Common myeloid progenitor, CD34-positive (primary cell): ENCODE data around the gene NRBF2. TPM values are rescaled to one million over a fixed set of nuclear protein-coding genes. Genes with fewer than 3 reads are reported as not detected.
"Not testable (repeated sequence)": the region's sequence is repeated elsewhere in the genome, so short reads cannot be mapped to it uniquely, and the experiment has no call there.

Experiments used
- CTCF ChIA-PET: fragments of 350-600 bp; sonication (Branson Sonifier 250); formaldehyde crosslinking; loops from one replicate; lab custom pipeline; 2021; ENCODE audit warnings: antibody characterized with exemption; lab: Charles Lee
- POLR2A ChIA-PET: fragments of 350-600 bp; sonication (Branson Sonifier 250); formaldehyde crosslinking; loops from one replicate; lab custom pipeline; 2021; ENCODE audit warnings: antibody characterized with exemption; lab: Charles Lee
- DNase-seq, 3 donors: peaks; one replicate each; pipeline versions ENCODE4 v3.0.0 to v3.0.0-alpha.2; 2013
- H3K27ac ChIP-seq, 2 experiments: 1 replicate in 1 of 2; 2 replicates in 1 of 2; pipeline ENCODE4 v1.7.0; 2013; ENCODE audit warnings: inconsistent platforms in 2 of 2, low read length in 2 of 2, mild to moderate bottlenecking in 2 of 2, low read depth in 1 of 2, moderate library complexity in 1 of 2; ENCODE audit not compliant: severe bottlenecking in 2 of 2, insufficient read depth in 1 of 2, poor library complexity in 1 of 2
- H3K27me3 ChIP-seq, 5 experiments: replicated peaks in 2 of 5; 1 replicate in 3 of 5; 2 replicates in 2 of 5; pipeline versions ENCODE4 v1.6.1 to v1.7.0; 2013; ENCODE audit warnings: low read length in 4 of 5, mild to moderate bottlenecking in 2 of 5, moderate library complexity in 2 of 5, inconsistent platforms in 1 of 5; ENCODE audit not compliant: insufficient read depth in 5 of 5, control insufficient read depth in 4 of 5
- H3K36me3 ChIP-seq, 4 experiments: 1 replicate in 2 of 4; 2 replicates in 2 of 4; pipeline versions ENCODE4 v1.6.1 to v1.7.0; 2013; ENCODE audit warnings: low read length in 3 of 4, control low read depth in 1 of 4, mild to moderate bottlenecking in 1 of 4; ENCODE audit not compliant: control insufficient read depth in 4 of 4, insufficient read depth in 4 of 4
- H3K4me1 ChIP-seq, 4 experiments: 1 replicate in 3 of 4; 2 replicates in 1 of 4; pipeline versions ENCODE4 v1.6.1 to v1.7.1; 2013; ENCODE audit warnings: low read length in 3 of 4, mild to moderate bottlenecking in 3 of 4, control low read depth in 1 of 4, inconsistent platforms in 1 of 4, moderate library complexity in 1 of 4; ENCODE audit not compliant: control insufficient read depth in 4 of 4, insufficient read depth in 4 of 4; ENCODE audit errors: control extremely low read depth in 1 of 4
- H3K4me3 ChIP-seq, 7 experiments: 1 replicate in 4 of 7; 2 replicates in 3 of 7; pipeline versions ENCODE4 v1.5.1 to v1.7.0; 2013; ENCODE audit warnings: mild to moderate bottlenecking in 7 of 7, low read length in 6 of 7, moderate library complexity in 6 of 7, inconsistent platforms in 2 of 7, low read depth in 2 of 7, control low read depth in 1 of 7; ENCODE audit not compliant: insufficient read depth in 4 of 7, control insufficient read depth in 1 of 7; ENCODE audit errors: extremely low read depth in 1 of 7
- H3K9me3 ChIP-seq, 5 experiments: 1 replicate in 4 of 5; 2 replicates in 1 of 5; pipeline versions ENCODE4 v1.6.1 to v1.7.1; 2013; ENCODE audit warnings: low read length in 4 of 5, mild to moderate bottlenecking in 2 of 5, inconsistent platforms in 1 of 5, low read depth in 1 of 5, moderate library complexity in 1 of 5; ENCODE audit not compliant: control insufficient read depth in 4 of 5, insufficient read depth in 2 of 5; ENCODE audit errors: control extremely low read depth in 1 of 5
- WGBS: methylation state at CpG from one replicate; pipeline ENCODE4 v1.1.5; 2013; ENCODE audit not compliant: insufficient coverage; 5-methylcytosine and 5-hydroxymethylcytosine counted together
- polyA plus RNA-seq: library from polyadenylated mRNA; unstranded; fragments of 120-200 nt; gene quantifications from one replicate; pipeline ENCODE4 v1.2.1, GENCODE V29; 2013

NRBF2 gene
- polyA plus RNA-seq = 16.5 TPM

GRCh38 chr10:63133056-63133820 is at the start of gene NRBF2:
TSS of gene NRBF2 (plus strand) at chr10:63133328. CDS start at chr10:63133471, 143 bp downstream.
- 0% methylated on average over 31 of the region's 55 CpGs for WGBS

GRCh38 chr10:63083406-63083805 is 49.7 kb upstream of the NRBF2 start:
- H3K9me3 ChIP-seq, H3K36me3 ChIP-seq, H3K27me3 ChIP-seq, H3K4me1 ChIP-seq, H3K4me3 ChIP-seq, H3K27ac ChIP-seq, POLR2A ChIA-PET, DNase-seq: not testable (repeated sequence)
- WGBS = 85% methylated on average over 3 of the region's 14 CpGs
- CTCF ChIA-PET = interaction anchor here (1.1 to 1.2 kb wide), 2 partner anchors 265 to 471 kb away, joined by 3 to 4 read pairs; no protein-coding TSS in a partner anchor

More at GRCh38 chr10:63133056-63133820, at the start of gene NRBF2:
- Histone ChIP-seq H3K27ac (peak within 1 kb of the TSS; percentile 87 to 95), H3K36me3 (no peaks in the 10 kb centered on the region), H3K9me3 (peaks cover 0 to 3% (median 0%) of the 10 kb centered on the region in 5 experiments), H3K27me3 (peaks cover 0 to 4% (median 0%) of the 10 kb centered on the region in 5 experiments), H3K4me3 (peak within 1 kb of the TSS; percentile 67 to 94 (median 89)), H3K4me1 (peaks cover 5 to 17% (median 10%) of the 10 kb centered on the region in 4 experiments)
- ChIA-PET POLR2A (interaction anchor here (0.6 kb wide), 1 partner anchor 192 kb away, joined by 4 read pairs; no protein-coding TSS in a partner anchor), CTCF (interaction anchor here (0.9 to 5.3 kb wide), 2 partner anchors 24 to 424 kb away, joined by 4 to 28 read pairs; no protein-coding TSS in a partner anchor)
- peak; percentile 98 to 99 (median 99) for DNase-seq

- 18% methylated on average over 5 of the region's 7 CpGs for WGBS
- Histone ChIP-seq H3K9me3 (no peaks in the 10 kb centered on the region), H3K27me3 (peaks cover 0 to 3% (median 0%) of the 10 kb centered on the region in 5 experiments), H3K4me1 (no peaks in the 10 kb centered on the region), H3K36me3 (no peaks in the 10 kb centered on the region), H3K4me3 (no peak overlapping the region), H3K27ac (no peak overlapping the region)
- ChIA-PET POLR2A (no interaction called here), CTCF (interaction anchor here (0.9 to 1.7 kb wide), 6 partner anchors 20 to 507 kb away, joined by 3 to 5 read pairs (median 4); no protein-coding TSS in a partner anchor)
- peak; percentile 65 to 86 (median 79) for DNase-seq
Measured at GRCh38 chr10:63083904-63084689, 49.0 kb upstream of the NRBF2 start.

GRCh38 chr10:63084690-63085382 is 48.3 kb upstream of the NRBF2 start:
- Histone ChIP-seq H3K36me3 (no peaks in the 10 kb centered on the region), H3K4me1 (no peaks in the 10 kb centered on the region), H3K27me3 (peaks cover 0 to 3% (median 0%) of the 10 kb centered on the region in 5 experiments), H3K4me3 (no peak overlapping the region), H3K9me3 (no peaks in the 10 kb centered on the region), H3K27ac (no peak overlapping the region)
- CTCF ChIA-PET = interaction anchor here (0.9 to 1.7 kb wide), 4 partner anchors 21 to 507 kb away, joined by 3 to 5 read pairs (median 4); no protein-coding TSS in a partner anchor
- 79% methylated on average over 3 of the region's 4 CpGs for WGBS
- POLR2A ChIA-PET = no interaction called here
- DNase-seq = no peak

GRCh38 chr10:63093227-63093626 is 39.9 kb upstream of the NRBF2 start:
- CTCF ChIA-PET = no interaction called here
- H3K36me3 ChIP-seq = no peaks in the 10 kb centered on the region

GRCh38 chr10:63094405-63094804 is 38.7 kb upstream of the NRBF2 start:
- H3K36me3 ChIP-seq = no peaks in the 10 kb centered on the region
- H3K27ac ChIP-seq = no peak overlapping the region
- no peaks in the 10 kb centered on the region for H3K27me3 ChIP-seq
- H3K4me3 ChIP-seq = no peak overlapping the region
- ChIA-PET CTCF (no interaction called here), POLR2A (no interaction called here)
- no peaks in the 10 kb centered on the region for H3K9me3 ChIP-seq
- DNase-seq = no peak
- 100% methylated on average over 2 of the region's 2 CpGs for WGBS
- no peaks in the 10 kb centered on the region for H3K4me1 ChIP-seq

More at GRCh38 chr10:63093227-63093626, 39.9 kb upstream of the NRBF2 start:
- WGBS = 100% methylated on average over 1 of the region's 2 CpGs
- DNase-seq = no peak
- Histone ChIP-seq H3K4me3 (no peak overlapping the region), H3K4me1 (no peaks in the 10 kb centered on the region), H3K9me3 (no peaks in the 10 kb centered on the region), H3K27me3 (no peaks in the 10 kb centered on the region), H3K27ac (no peak overlapping the region)
- POLR2A ChIA-PET = no interaction called here
